ENCODE data around the gene AIDA.

GRCh38 chr1:222739929-222740328 is 27.6 kb upstream of the AIDA start:
- TF ChIP-seq, protein P1, sequence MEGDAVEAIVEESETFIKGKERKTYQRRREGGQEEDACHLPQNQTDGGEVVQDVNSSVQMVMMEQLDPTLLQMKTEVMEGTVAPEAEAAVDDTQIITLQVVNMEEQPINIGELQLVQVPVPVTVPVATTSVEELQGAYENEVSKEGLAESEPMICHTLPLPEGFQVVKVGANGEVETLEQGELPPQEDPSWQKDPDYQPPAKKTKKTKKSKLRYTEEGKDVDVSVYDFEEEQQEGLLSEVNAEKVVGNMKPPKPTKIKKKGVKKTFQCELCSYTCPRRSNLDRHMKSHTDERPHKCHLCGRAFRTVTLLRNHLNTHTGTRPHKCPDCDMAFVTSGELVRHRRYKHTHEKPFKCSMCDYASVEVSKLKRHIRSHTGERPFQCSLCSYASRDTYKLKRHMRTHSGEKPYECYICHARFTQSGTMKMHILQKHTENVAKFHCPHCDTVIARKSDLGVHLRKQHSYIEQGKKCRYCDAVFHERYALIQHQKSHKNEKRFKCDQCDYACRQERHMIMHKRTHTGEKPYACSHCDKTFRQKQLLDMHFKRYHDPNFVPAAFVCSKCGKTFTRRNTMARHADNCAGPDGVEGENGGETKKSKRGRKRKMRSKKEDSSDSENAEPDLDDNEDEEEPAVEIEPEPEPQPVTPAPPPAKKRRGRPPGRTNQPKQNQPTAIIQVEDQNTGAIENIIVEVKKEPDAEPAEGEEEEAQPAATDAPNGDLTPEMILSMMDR (conservative IDR thresholded peaks at IDR 0.05; ENCODE audit: low read depth, low read length), result no peak
- no peak for TF ChIP-seq EZH2 (IDR thresholded peaks at IDR 0.05; ENCODE audit: low read length, unreplicated experiment)
